GM12878 (cell line): Measurements from ENCODE around the gene PRRT3. TPM values are rescaled to one million over a fixed set of nuclear protein-coding genes. Genes with fewer than 3 reads are reported as not detected.
A peak's percentile ranks its signal among the peaks of the same experiment; 100 is the strongest.

Source experiments
- ATAC-seq: fragments of 200-7000 bp; cut with Tn5 transposase; 3 replicates; pipeline ENCODE4 v1.9.1; 2020; ENCODE audit warnings: mild to moderate bottlenecking, moderate library complexity
- BruUV-seq: library from RNA; stranded (reverse); fragments of 400-500 nt; replicated peaks from 2 replicates; lab custom pipeline; 2021; lab: Mats Ljungman, UMichigan
- CTCF ChIA-PET: fragments of 300-600 bp; sonication (Branson Sonifier 250); formaldehyde crosslinking; extraction: SDS; loops from one replicate; lab custom pipeline; 2021; ENCODE audit warnings: inconsistent platforms; lab: Yijun Ruan, JAX
- POLR2A ChIA-PET: fragments of 350-600 bp; formaldehyde crosslinking; extraction: SDS; loops from one replicate; lab custom pipeline; 2021; ENCODE audit warnings: inconsistent platforms; lab: Charles Lee
- RAD21 ChIA-PET: fragments of 300-600 bp; sonication (Branson Sonifier 250); formaldehyde crosslinking; loops from one replicate; lab custom pipeline; 2023; ENCODE audit warnings: antibody characterized with exemption; ENCODE audit not compliant: unreplicated experiment; lab: Charles Lee
- SMC1A ChIA-PET: fragments of 300-600 bp; sonication (Branson Sonifier 250); formaldehyde crosslinking; loops from one replicate; lab custom pipeline; 2023; ENCODE audit not compliant: unreplicated experiment, uncharacterized antibody; lab: Charles Lee
- DNase-seq: peaks from one replicate; pipeline ENCODE4 v3.0.0-alpha.2; 2011; ENCODE audit warnings: low read depth, low spot score
- FAIRE-seq: peaks from 3 replicates; lab custom pipeline; 2011; peaks lifted over from hg19 to GRCh38; lab: Jason Lieb, UNC
- H2AFZ ChIP-seq: 2 replicates; pipeline ENCODE4 v1.6.0; 2011; ENCODE audit warnings: low read depth, low read length, control low read depth; ENCODE audit not compliant: control insufficient read depth
- H3K27ac ChIP-seq: 2 replicates; pipeline ENCODE4 v1.5.1; 2011; ENCODE audit warnings: control low read depth; ENCODE audit not compliant: control insufficient read depth, insufficient read depth
- H3K27me3 ChIP-seq, 2 experiments: replicated peaks in 1 of 2; 2 replicates each; pipeline versions ENCODE4 v1.6.0 to v1.6.1; 2011; ENCODE audit warnings: low read length in 1 of 2; ENCODE audit not compliant: control insufficient read depth in 2 of 2, insufficient read depth in 2 of 2
- H3K36me3 ChIP-seq, 2 experiments: 2 replicates each; pipeline ENCODE4 v1.5.1; 2011; ENCODE audit warnings: low read length in 1 of 2; ENCODE audit not compliant: control insufficient read depth in 2 of 2, insufficient read depth in 2 of 2
- H3K4me1 ChIP-seq: 2 replicates; pipeline ENCODE4 v1.6.1; 2011; ENCODE audit warnings: mild to moderate bottlenecking, low read length, moderate library complexity, mixed read lengths; ENCODE audit not compliant: control insufficient read depth, insufficient read depth
- H3K4me2 ChIP-seq: 2 replicates; pipeline ENCODE4 v1.6.0; 2011; ENCODE audit warnings: control low read depth; ENCODE audit not compliant: control insufficient read depth, insufficient read depth
- H3K4me3 ChIP-seq: fragments of 200-600 bp; sonication (generic); 2 replicates; pipeline ENCODE4 v1.5.1; 2016
- H3K79me2 ChIP-seq: 2 replicates; pipeline ENCODE4 v1.6.0; 2011; ENCODE audit warnings: low read length; ENCODE audit not compliant: control insufficient read depth, insufficient read depth
- H3K9ac ChIP-seq: 2 replicates; pipeline ENCODE4 v1.8.0; 2011; ENCODE audit warnings: low read length, control low read depth, mixed read lengths; ENCODE audit not compliant: control insufficient read depth, insufficient read depth
- H3K9me3 ChIP-seq: replicated peaks from 3 replicates; pipeline ENCODE4 v1.5.1; 2011; ENCODE audit warnings: mild to moderate bottlenecking, low read length; ENCODE audit not compliant: control insufficient read depth, insufficient read depth
- H4K20me1 ChIP-seq: 2 replicates; pipeline ENCODE4 v1.6.0; 2011; ENCODE audit not compliant: control insufficient read depth, insufficient read depth
- BMI1 ChIP-seq: fragments of 450-650 bp; IDR thresholded peaks from 2 replicates; pipeline ENCODE4 v1.6.1; 2016; ENCODE audit warnings: mild to moderate bottlenecking, moderate library complexity, borderline replicate concordance
- CEBPB ChIP-seq, 2 experiments: fragments of 150-350 bp in 1 of 2; IDR thresholded peaks; 2 replicates each; pipeline ENCODE4 v1.6.1; 2012 to 2014; ENCODE audit warnings: low read depth in 2 of 2, low read length in 2 of 2, borderline replicate concordance in 1 of 2, inconsistent platforms in 1 of 2
- PBX3 ChIP-seq: IDR thresholded peaks from 2 replicates; pipeline ENCODE4 v1.6.1; 2011; ENCODE audit warnings: mild to moderate bottlenecking, low read depth, low read length, moderate library complexity; ENCODE audit not compliant: insufficient replicate concordance
- RELA ChIP-seq: fragments of 450-650 bp; IDR thresholded peaks from 2 replicates; pipeline ENCODE4 v1.8.0; 2014; ENCODE audit warnings: borderline replicate concordance; ENCODE audit not compliant: partially characterized antibody
- RFX5 ChIP-seq: IDR thresholded peaks from 2 replicates; pipeline ENCODE4 v1.6.1; 2011; ENCODE audit warnings: low read depth, low read length, improper control_type of control experiment
- SIX5 ChIP-seq: IDR thresholded peaks from 2 replicates; pipeline ENCODE4 v1.6.1; 2011; ENCODE audit warnings: mild to moderate bottlenecking, low read depth, low read length, moderate library complexity; ENCODE audit not compliant: severe bottlenecking
- SPI1 ChIP-seq: IDR thresholded peaks from 2 replicates; pipeline ENCODE4 v1.6.1; 2011; ENCODE audit warnings: low read depth, mild to moderate bottlenecking, low read length, moderate library complexity, borderline replicate concordance; ENCODE audit not compliant: insufficient read depth
- WGBS: methylation state at CpG from one replicate; pipeline ENCODE4 v1.1.6; 2016; ENCODE audit warnings: low lambda C conversion rate; ENCODE audit not compliant: insufficient replicate concordance, insufficient coverage; ENCODE audit errors: missing lambda C conversion rate; 5-methylcytosine and 5-hydroxymethylcytosine counted together
- in situ Hi-C: fragments of 300-500 bp; cut with MboI; formaldehyde crosslinking; loops from 9 replicates; pipeline ENCODE4 v1.14.3; 2018; ENCODE audit warnings: mixed read lengths
- intact Hi-C: fragments of 100-400 bp; cut with micrococcal nuclease; formaldehyde crosslinking; loops from one replicate; pipeline ENCODE4 v1.14.2; 2022; ENCODE audit not compliant: unreplicated experiment
- polyA plus RNA-seq, 11 experiments: library from polyadenylated mRNA; depleted of rRNA in 4 of 11; unstranded in 6 of 11; stranded (reverse) in 5 of 11; fragments of >200 nt; fragmentation: Nextera tagmentation in 4 of 11; fragmentation: Illumina TruSeq in 1 of 11; extraction: Ambion mirVana in 4 of 11; extraction: Trizol in 1 of 11; gene quantifications; 1 replicate in 1 of 11; 2 replicates in 10 of 11; pipeline versions ENCODE4 v1.2.1 to v1.2.3, GENCODE V29; 2011 to 2016; ENCODE audit warnings: inconsistent platforms in 2 of 11, missing spikeins in 2 of 11, low read depth in 1 of 11
- total RNA-seq, 4 experiments: library from RNA; depleted of rRNA in 3 of 4; stranded (reverse); fragments of >200 nt in 3 of 4; fragmentation: Illumina TruSeq in 1 of 4; extraction: Trizol in 1 of 4; gene quantifications; 2 replicates each; pipeline versions ENCODE4 v1.2.1 to v1.2.3, GENCODE V29; 2013 to 2021
- TF ChIP-seq, protein P1 (sequence below), 3 experiments: IDR thresholded peaks in 2 of 3; conservative IDR thresholded peaks in 1 of 3; 2 replicates each; pipeline ENCODE4 v1.5.1; 2011; ENCODE audit warnings: low read depth in 3 of 3, low read length in 3 of 3, mild to moderate bottlenecking in 3 of 3, control low read depth in 2 of 3, moderate library complexity in 2 of 3, inconsistent platforms in 1 of 3, mixed read lengths in 1 of 3; ENCODE audit not compliant: control insufficient read depth in 2 of 3, insufficient read depth in 1 of 3; ENCODE audit errors: extremely low read depth in 1 of 3

PRRT3 gene
- total and polyA plus RNA-seq, 10 of the 15 experiments (the other 5 are each of a cell fraction or from before 2014, with no cell fraction given): 0.53 to 18.0 (median 7.1) TPM

GRCh38 chr3:9965200-9965875, 13.1 kb upstream of the PRRT3 start (continued):
- no peak for TF ChIP-seq PBX3
- TF ChIP-seq RELA: no peak
- TF ChIP-seq BMI1: no peak
- no peak for TF ChIP-seq SPI1
- no peak for TF ChIP-seq SIX5
- no peak for TF ChIP-seq RFX5
- TF ChIP-seq, all 136 proteins: peak for 0

GRCh38 chr3:9957214-9957613, 5.0 kb upstream of the PRRT3 start:
- CTCF ChIA-PET: no interaction called here

More at GRCh38 chr3:9957214-9957613, 5.0 kb upstream of the PRRT3 start:
- Histone ChIP-seq H3K4me3 (no peak overlapping the region), H3K27me3 (no peaks in the 10 kb centered on the region), H3K27ac (no peak overlapping the region), H3K79me2 (no peaks in the 10 kb centered on the region), H4K20me1 (no peaks in the 10 kb centered on the region), H3K36me3 (no peaks in the 10 kb centered on the region), H3K4me2 (no peak overlapping the region), H3K9me3 (no peaks in the 10 kb centered on the region), H3K9ac (no peak overlapping the region), H2AFZ (no peak overlapping the region), H3K4me1 (no peaks in the 10 kb centered on the region)
- FAIRE-seq (no peak), ATAC-seq (no peak), DNase-seq (no peak)
- WGBS: 56% methylated on average over 5 of the region's 5 CpGs
- ChIA-PET POLR2A (no interaction called here), SMC1A (no interaction called here), RAD21 (no interaction called here)
- BruUV-seq: no TSS peak
- intact Hi-C loops: loop anchor here (10.0 kb wide), 1 partner anchor 268 kb away; no protein-coding TSS in a partner anchor
- in situ Hi-C loops: no loop called here
- TF ChIP-seq CEBPB (IDR thresholded peaks at IDR 0.05; ENCODE audit: borderline replicate concordance in 1 of 2, low read depth in 2 of 2, low read length in 2 of 2): no peak
- TF ChIP-seq, protein P1, sequence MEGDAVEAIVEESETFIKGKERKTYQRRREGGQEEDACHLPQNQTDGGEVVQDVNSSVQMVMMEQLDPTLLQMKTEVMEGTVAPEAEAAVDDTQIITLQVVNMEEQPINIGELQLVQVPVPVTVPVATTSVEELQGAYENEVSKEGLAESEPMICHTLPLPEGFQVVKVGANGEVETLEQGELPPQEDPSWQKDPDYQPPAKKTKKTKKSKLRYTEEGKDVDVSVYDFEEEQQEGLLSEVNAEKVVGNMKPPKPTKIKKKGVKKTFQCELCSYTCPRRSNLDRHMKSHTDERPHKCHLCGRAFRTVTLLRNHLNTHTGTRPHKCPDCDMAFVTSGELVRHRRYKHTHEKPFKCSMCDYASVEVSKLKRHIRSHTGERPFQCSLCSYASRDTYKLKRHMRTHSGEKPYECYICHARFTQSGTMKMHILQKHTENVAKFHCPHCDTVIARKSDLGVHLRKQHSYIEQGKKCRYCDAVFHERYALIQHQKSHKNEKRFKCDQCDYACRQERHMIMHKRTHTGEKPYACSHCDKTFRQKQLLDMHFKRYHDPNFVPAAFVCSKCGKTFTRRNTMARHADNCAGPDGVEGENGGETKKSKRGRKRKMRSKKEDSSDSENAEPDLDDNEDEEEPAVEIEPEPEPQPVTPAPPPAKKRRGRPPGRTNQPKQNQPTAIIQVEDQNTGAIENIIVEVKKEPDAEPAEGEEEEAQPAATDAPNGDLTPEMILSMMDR (IDR thresholded peaks at IDR 0.05 in 2 of 3, conservative IDR thresholded peaks at IDR 0.05 in 1 of 3; ENCODE audit: control insufficient read depth in 2 of 3, extremely low read depth in 1 of 3, insufficient read depth in 1 of 3, low read depth in 3 of 3, low read length in 3 of 3): peak in 1 of 3 experiments; percentile 12; a peak in 1 of 6 replicates
